K562 (cell line): ENCODE data around the gene IQGAP3. TPM values are rescaled to one million over a fixed set of nuclear protein-coding genes. Genes with fewer than 3 reads are reported as not detected.
A peak's percentile ranks its signal among the peaks of the same experiment; 100 is the strongest.

Experiments used
- ARID1B ChIP-seq: fragments of 450-650 bp; IDR thresholded peaks from 2 replicates; pipeline ENCODE4 v1.6.1; 2016; ENCODE audit warnings: antibody characterized with exemption, mild to moderate bottlenecking, inconsistent platforms
- CBFA2T3 ChIP-seq: fragments of 450-650 bp; IDR thresholded peaks from 2 replicates; pipeline ENCODE4 v1.6.1; 2017
- DPF2 ChIP-seq: fragments of 450-650 bp; IDR thresholded peaks from 2 replicates; pipeline ENCODE4 v1.6.1; 2016
- ELF2 ChIP-seq: fragments of 250-450 bp; sonication (Bioruptor Pico); IDR thresholded peaks from 2 replicates; pipeline ENCODE4 v1.5.0; 2021; ENCODE audit warnings: mild to moderate bottlenecking
- GTF2E2 ChIP-seq: fragments of 200-800 bp; sonication (Bioruptor generic); IDR thresholded peaks from 2 replicates; pipeline ENCODE4 v1.6.1; 2016; ENCODE audit warnings: missing genetic modification characterization, missing compliant biosample characterization
- HDAC2 ChIP-seq: fragments of 450-650 bp; IDR thresholded peaks from 2 replicates; pipeline ENCODE4 v1.6.1; 2016; ENCODE audit warnings: mild to moderate bottlenecking
- LARP7 ChIP-seq: fragments of 450-650 bp; IDR thresholded peaks from 2 replicates; pipeline ENCODE4 v1.6.1; 2016
- LEF1 ChIP-seq: fragments of 450-650 bp; IDR thresholded peaks from 2 replicates; pipeline ENCODE4 v1.6.1; 2016; ENCODE audit warnings: mild to moderate bottlenecking
- MTA2 ChIP-seq: fragments of 450-650 bp; IDR thresholded peaks from 2 replicates; pipeline ENCODE4 v1.6.1; 2016; ENCODE audit warnings: low read depth
- NELFE ChIP-seq: IDR thresholded peaks from 2 replicates; pipeline ENCODE4 v1.6.1; 2011; ENCODE audit warnings: mild to moderate bottlenecking; ENCODE audit not compliant: insufficient read depth, insufficient read length
- NEUROD1 ChIP-seq: fragments of 150-350 bp; IDR thresholded peaks from 2 replicates; pipeline ENCODE4 v1.6.1; 2014; ENCODE audit warnings: borderline replicate concordance, low read length, low read depth; ENCODE audit not compliant: partially characterized antibody
- PCBP1 ChIP-seq: fragments of 200-400 bp; formaldehyde crosslinking; IDR thresholded peaks from 2 replicates; pipeline ENCODE4 v1.6.1; 2018; ENCODE audit warnings: mild to moderate bottlenecking, low read depth, low read length; ENCODE audit not compliant: poor library complexity, severe bottlenecking
- PML ChIP-seq: IDR thresholded peaks from 2 replicates; pipeline ENCODE4 v1.6.1; 2012; ENCODE audit warnings: low read length, inconsistent platforms
- POLR2G ChIP-seq: fragments of 200-400 bp; formaldehyde crosslinking; IDR thresholded peaks from 2 replicates; pipeline ENCODE4 v1.6.1; 2017; ENCODE audit warnings: low read depth, mild to moderate bottlenecking, antibody characterized with exemption, low read length, moderate library complexity
- POU5F1 ChIP-seq: fragments of 150-350 bp; IDR thresholded peaks from 2 replicates; pipeline ENCODE4 v1.6.1; 2014; ENCODE audit warnings: borderline replicate concordance, low read length, low read depth, mild to moderate bottlenecking; ENCODE audit not compliant: partially characterized antibody
- RNF2 ChIP-seq: sonication (generic); IDR thresholded peaks from 2 replicates; pipeline ENCODE4 v1.6.1; 2016
- SMAD1 ChIP-seq: fragments of 150-350 bp; IDR thresholded peaks from 2 replicates; pipeline ENCODE4 v1.6.1; 2014; ENCODE audit warnings: low read length, low read depth; ENCODE audit not compliant: partially characterized antibody
- SMARCA4 ChIP-seq: fragments of 450-650 bp; IDR thresholded peaks from 2 replicates; pipeline ENCODE4 v1.6.1; 2016
- SPI1 ChIP-seq: IDR thresholded peaks from 2 replicates; pipeline ENCODE4 v1.6.1; 2011; ENCODE audit warnings: low read depth, low read length, control low read depth, borderline replicate concordance
- SRSF3 ChIP-seq: fragments of 200-400 bp; formaldehyde crosslinking; IDR thresholded peaks from 2 replicates; pipeline ENCODE4 v1.6.1; 2016; ENCODE audit warnings: mild to moderate bottlenecking, low read length, moderate library complexity; ENCODE audit not compliant: insufficient read depth
- TEAD2 ChIP-seq: fragments of 450-650 bp; IDR thresholded peaks from 2 replicates; pipeline ENCODE4 v1.6.1; 2016; ENCODE audit warnings: missing genetic modification characterization, control low read depth, missing compliant biosample characterization
- TEAD4 ChIP-seq, 2 experiments: sonication (generic) in 1 of 2; formaldehyde crosslinking in 1 of 2; IDR thresholded peaks; 2 replicates each; pipeline versions ENCODE4 v1.6.1 to v1.8.0; 2012 to 2022; ENCODE audit warnings: borderline replicate concordance in 1 of 2, inconsistent platforms in 1 of 2, low read length in 1 of 2, mild to moderate bottlenecking in 1 of 2, missing genetic modification reagents in 1 of 2
- ZNF212 ChIP-seq: fragments of 450-650 bp; formaldehyde crosslinking; IDR thresholded peaks from 2 replicates; pipeline ENCODE4 v1.4.0; 2020; ENCODE audit warnings: mild to moderate bottlenecking
- ZNF354B ChIP-seq: fragments of 250-450 bp; sonication (Bioruptor Pico); IDR thresholded peaks from 2 replicates; pipeline ENCODE4 v1.4.0; 2020
- ZNF740 ChIP-seq, 3 experiments: fragments of 200-800 bp in 1 of 3; sonication (Bioruptor generic) in 1 of 3; sonication (generic) in 1 of 3; formaldehyde crosslinking in 1 of 3; IDR thresholded peaks; 2 replicates each; pipeline versions ENCODE4 v1.6.1 to v1.8.0; 2016 to 2022; ENCODE audit warnings: mild to moderate bottlenecking in 2 of 3, missing compliant biosample characterization in 2 of 3, missing genetic modification characterization in 2 of 3, missing genetic modification reagents in 1 of 3
- polyA plus RNA-seq, 8 experiments: library from polyadenylated mRNA; depleted of rRNA in 4 of 8; stranded (reverse) in 5 of 8; unstranded in 3 of 8; fragments of >200 nt; fragmentation: Nextera tagmentation in 2 of 8; fragmentation: Illumina TruSeq in 1 of 8; extraction: Ambion mirVana in 2 of 8; extraction: Trizol in 1 of 8; gene quantifications; 2 replicates each; pipeline versions ENCODE4 v1.2.1 to v1.2.3, GENCODE V29; 2011 to 2014; ENCODE audit warnings: inconsistent platforms in 1 of 8, missing spikeins in 1 of 8
- total RNA-seq, 7 experiments: library from RNA; depleted of rRNA in 6 of 7; stranded (reverse); fragments of >200 nt in 6 of 7; fragmentation: Illumina TruSeq in 2 of 7; extraction: Trizol in 2 of 7; gene quantifications; 2 replicates each; pipeline versions ENCODE4 v1.2.1 to v1.2.3, GENCODE V29; 2011 to 2021; ENCODE audit warnings: low replicate concordance in 1 of 7
- TF ChIP-seq, protein P1 (sequence below), 2 experiments: IDR thresholded peaks; 2 replicates each; pipeline ENCODE4 v1.6.1; 2012; ENCODE audit warnings: improper control_type of control experiment in 2 of 2, low read depth in 2 of 2, low read length in 2 of 2, borderline replicate concordance in 1 of 2
- TF ChIP-seq, protein P2 (sequence below): fragments of 450-650 bp; formaldehyde crosslinking; IDR thresholded peaks from 2 replicates; pipeline ENCODE4 v1.4.0; 2022; ENCODE audit warnings: mild to moderate bottlenecking, moderate library complexity

Gene IQGAP3
- total and polyA plus RNA-seq, 9 of the 15 experiments (the other 6 are each of a cell fraction or from before 2014, with no cell fraction given) = 1.4 to 16.6 (median 11.9) TPM

GRCh38 chr1:156523801-156524480 lies 48.4 kb downstream of the IQGAP3 start (continued):
- TF ChIP-seq, protein P1, sequence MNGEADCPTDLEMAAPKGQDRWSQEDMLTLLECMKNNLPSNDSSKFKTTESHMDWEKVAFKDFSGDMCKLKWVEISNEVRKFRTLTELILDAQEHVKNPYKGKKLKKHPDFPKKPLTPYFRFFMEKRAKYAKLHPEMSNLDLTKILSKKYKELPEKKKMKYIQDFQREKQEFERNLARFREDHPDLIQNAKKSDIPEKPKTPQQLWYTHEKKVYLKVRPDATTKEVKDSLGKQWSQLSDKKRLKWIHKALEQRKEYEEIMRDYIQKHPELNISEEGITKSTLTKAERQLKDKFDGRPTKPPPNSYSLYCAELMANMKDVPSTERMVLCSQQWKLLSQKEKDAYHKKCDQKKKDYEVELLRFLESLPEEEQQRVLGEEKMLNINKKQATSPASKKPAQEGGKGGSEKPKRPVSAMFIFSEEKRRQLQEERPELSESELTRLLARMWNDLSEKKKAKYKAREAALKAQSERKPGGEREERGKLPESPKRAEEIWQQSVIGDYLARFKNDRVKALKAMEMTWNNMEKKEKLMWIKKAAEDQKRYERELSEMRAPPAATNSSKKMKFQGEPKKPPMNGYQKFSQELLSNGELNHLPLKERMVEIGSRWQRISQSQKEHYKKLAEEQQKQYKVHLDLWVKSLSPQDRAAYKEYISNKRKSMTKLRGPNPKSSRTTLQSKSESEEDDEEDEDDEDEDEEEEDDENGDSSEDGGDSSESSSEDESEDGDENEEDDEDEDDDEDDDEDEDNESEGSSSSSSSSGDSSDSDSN (IDR thresholded peaks at IDR 0.05; ENCODE audit: borderline replicate concordance in 1 of 2, low read depth in 2 of 2, low read length in 2 of 2) = peak in 1 of 2 experiments; percentile 59; a peak in 1 of 4 replicates
- TF ChIP-seq SMAD1 (no peak), MTA2 (peak; percentile 54; the same call in 1 of the 2 replicates), ELF2 (CRISPR knock-in tag) (no peak), SPI1 (peak; percentile 65; the same call in 1 of the 2 replicates), DPF2 (peak; percentile 79), SMARCA4 (peak; percentile 77), TEAD2 (tag) (no peak), POLR2G (no peak), ARID1B (peak; percentile 86), CBFA2T3 (peak; percentile 83), HDAC2 (0 out of 2 replicates have a peak, but pooled peaks have one; percentile 22), TEAD4 (IDR thresholded peaks at IDR 0.05; ENCODE audit: low read length) (peak; percentile 65), TEAD4 (CRISPR knock-in tag; IDR thresholded peaks at IDR 0.05; ENCODE audit: borderline replicate concordance) (no peak), SRSF3 (no peak), ZNF212 (CRISPR knock-in tag) (no peak), PCBP1 (no peak), NELFE (no peak), LARP7 (no peak), ZNF354B (no peak), LEF1 (peak; percentile 84), GTF2E2 (tag) (no peak), RNF2 (no peak), PML (0 out of 2 replicates have a peak, but pooled peaks have one; percentile 33), POU5F1 (no peak), ZNF740 (CRISPR knock-in tag; IDR thresholded peaks at IDR 0.05) (no peak), ZNF740 (tag; IDR thresholded peaks at IDR 0.05) (no peak), NEUROD1 (peak; percentile 27)
- TF ChIP-seq, protein P2, sequence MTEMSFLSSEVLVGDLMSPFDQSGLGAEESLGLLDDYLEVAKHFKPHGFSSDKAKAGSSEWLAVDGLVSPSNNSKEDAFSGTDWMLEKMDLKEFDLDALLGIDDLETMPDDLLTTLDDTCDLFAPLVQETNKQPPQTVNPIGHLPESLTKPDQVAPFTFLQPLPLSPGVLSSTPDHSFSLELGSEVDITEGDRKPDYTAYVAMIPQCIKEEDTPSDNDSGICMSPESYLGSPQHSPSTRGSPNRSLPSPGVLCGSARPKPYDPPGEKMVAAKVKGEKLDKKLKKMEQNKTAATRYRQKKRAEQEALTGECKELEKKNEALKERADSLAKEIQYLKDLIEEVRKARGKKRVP (CRISPR knock-in tag) = no peak
